ENCODE measurements around the gene RSAD2. TPM values are rescaled to one million over a fixed set of nuclear protein-coding genes. Genes with fewer than 3 reads are reported as not detected.

Gene RSAD2
- total RNA-seq, 1 donor from 2014 or later, result 0.32 TPM

DNA sequence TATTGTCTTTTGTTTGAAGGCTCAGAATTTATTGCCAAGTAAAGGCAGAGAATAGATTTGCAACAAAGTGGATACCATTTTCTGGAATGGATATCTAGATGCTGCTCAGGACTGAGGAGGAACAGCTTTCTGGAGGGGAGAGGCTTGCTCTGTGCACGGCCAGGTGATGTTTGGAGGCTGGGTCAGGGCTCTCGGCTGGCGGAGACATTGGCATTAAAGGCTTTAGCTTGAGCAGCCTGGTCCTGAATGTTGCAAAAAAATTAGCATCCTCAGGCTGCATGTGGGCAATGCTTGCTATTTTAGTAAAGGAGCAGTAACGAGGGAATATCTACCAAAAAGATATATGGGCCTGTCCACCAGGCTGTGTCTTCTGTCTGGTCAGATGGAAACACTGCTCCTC lies 60.0 kb downstream of the RSAD2 start:
- intact Hi-C loops (cut with DNase I), result no loop called here
- no peaks in the 10 kb centered on the region for H3K9me3 ChIP-seq
- no peaks in the 10 kb centered on the region for H3K4me1 ChIP-seq
- no peak for DNase-seq (ENCODE audit: low spot score in 2 of 2)
- TF ChIP-seq, protein P1, sequence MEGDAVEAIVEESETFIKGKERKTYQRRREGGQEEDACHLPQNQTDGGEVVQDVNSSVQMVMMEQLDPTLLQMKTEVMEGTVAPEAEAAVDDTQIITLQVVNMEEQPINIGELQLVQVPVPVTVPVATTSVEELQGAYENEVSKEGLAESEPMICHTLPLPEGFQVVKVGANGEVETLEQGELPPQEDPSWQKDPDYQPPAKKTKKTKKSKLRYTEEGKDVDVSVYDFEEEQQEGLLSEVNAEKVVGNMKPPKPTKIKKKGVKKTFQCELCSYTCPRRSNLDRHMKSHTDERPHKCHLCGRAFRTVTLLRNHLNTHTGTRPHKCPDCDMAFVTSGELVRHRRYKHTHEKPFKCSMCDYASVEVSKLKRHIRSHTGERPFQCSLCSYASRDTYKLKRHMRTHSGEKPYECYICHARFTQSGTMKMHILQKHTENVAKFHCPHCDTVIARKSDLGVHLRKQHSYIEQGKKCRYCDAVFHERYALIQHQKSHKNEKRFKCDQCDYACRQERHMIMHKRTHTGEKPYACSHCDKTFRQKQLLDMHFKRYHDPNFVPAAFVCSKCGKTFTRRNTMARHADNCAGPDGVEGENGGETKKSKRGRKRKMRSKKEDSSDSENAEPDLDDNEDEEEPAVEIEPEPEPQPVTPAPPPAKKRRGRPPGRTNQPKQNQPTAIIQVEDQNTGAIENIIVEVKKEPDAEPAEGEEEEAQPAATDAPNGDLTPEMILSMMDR (IDR thresholded peaks at IDR 0.05), result no peak
- no peaks in the 10 kb centered on the region for H3K27me3 ChIP-seq
- no peaks in the 10 kb centered on the region for H3K36me3 ChIP-seq
- H3K27ac ChIP-seq, result no peak overlapping the region
- H3K4me3 ChIP-seq, result no peak overlapping the region

DNA sequence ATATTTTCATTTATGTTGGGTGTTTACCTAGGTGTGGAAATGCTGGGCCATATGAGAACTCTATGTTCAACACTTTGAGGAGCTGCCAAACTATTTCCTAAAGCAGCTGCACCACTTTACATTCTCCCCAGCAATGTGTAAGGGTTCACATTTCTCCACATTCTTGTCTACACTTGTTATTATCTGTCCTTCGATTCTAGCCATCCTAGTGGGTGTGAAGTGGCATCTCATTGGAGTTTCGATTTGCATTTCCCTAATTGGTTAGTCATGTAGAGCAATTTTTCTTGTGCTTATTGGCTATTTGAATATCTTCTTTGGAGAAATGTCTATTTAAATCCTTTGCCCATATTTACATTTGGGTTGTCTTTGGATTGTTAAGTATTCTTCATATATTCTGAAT lies 61.5 kb downstream of the RSAD2 start:
- DNase-seq (ENCODE audit: low spot score in 2 of 2), result no peak

DNA sequence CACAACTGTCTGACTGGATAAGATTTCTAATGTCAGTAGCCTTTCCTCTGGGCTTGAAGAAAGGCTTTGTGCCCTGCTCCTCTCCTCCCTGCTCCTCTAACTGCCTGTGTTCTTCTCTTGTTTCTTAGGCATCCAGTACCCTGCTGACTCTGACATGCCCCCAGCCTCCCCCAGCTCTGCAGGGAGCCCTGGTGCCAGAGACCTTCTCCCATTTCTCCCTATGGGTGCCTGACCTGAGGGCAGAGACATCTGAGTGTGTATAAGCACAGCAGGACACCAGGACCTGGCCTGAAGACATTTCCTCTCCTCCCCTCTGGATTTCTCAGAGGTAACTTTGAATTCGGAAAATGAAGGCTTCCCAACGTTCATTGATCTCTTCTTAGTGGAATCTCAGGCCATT lies 63.2 kb downstream of the RSAD2 start:
- no peak overlapping the region for H3K4me3 ChIP-seq
- no peak overlapping the region for H3K27ac ChIP-seq
- H3K4me1 ChIP-seq, result no peaks in the 10 kb centered on the region
- no peak for DNase-seq (ENCODE audit: low spot score in 2 of 2)
- intact Hi-C loops (cut with DNase I), result no loop called here
- no peaks in the 10 kb centered on the region for H3K9me3 ChIP-seq
- H3K27me3 ChIP-seq, result no peaks in the 10 kb centered on the region
- H3K36me3 ChIP-seq, result no peaks in the 10 kb centered on the region
- TF ChIP-seq, protein P1 (IDR thresholded peaks at IDR 0.05), result no peak

More for the DNA sequence above, 61.5 kb downstream of the RSAD2 start:
- TF ChIP-seq, protein P1 (IDR thresholded peaks at IDR 0.05), result no peak
- no peak overlapping the region for H3K27ac ChIP-seq
- no peaks in the 10 kb centered on the region for H3K36me3 ChIP-seq
- H3K4me1 ChIP-seq, result no peaks in the 10 kb centered on the region
- intact Hi-C loops (cut with DNase I), result no loop called here
- no peak overlapping the region for H3K4me3 ChIP-seq
- no peaks in the 10 kb centered on the region for H3K27me3 ChIP-seq
- H3K9me3 ChIP-seq, result no peaks in the 10 kb centered on the region

GRCh38 chr2:6941299-6942046 lies 63.9 kb downstream of the RSAD2 start:
- TF ChIP-seq, protein P1 (IDR thresholded peaks at IDR 0.05), result no peak
- intact Hi-C loops (cut with DNase I), result no loop called here
- H3K27ac ChIP-seq, result no peak overlapping the region
- no peak overlapping the region for H3K4me3 ChIP-seq
- H3K4me1 ChIP-seq, result no peaks in the 10 kb centered on the region
- no peaks in the 10 kb centered on the region for H3K36me3 ChIP-seq
- no peak for DNase-seq (ENCODE audit: low spot score in 2 of 2)
- no peaks in the 10 kb centered on the region for H3K27me3 ChIP-seq
- no peaks in the 10 kb centered on the region for H3K9me3 ChIP-seq

GRCh38 chr2:6942848-6943247 lies 65.3 kb downstream of the RSAD2 start:
- H3K27me3 ChIP-seq, result no peaks in the 10 kb centered on the region
- DNase-seq (ENCODE audit: low spot score in 2 of 2), result no peak
- H3K4me1 ChIP-seq, result no peaks in the 10 kb centered on the region
- H3K36me3 ChIP-seq, result no peaks in the 10 kb centered on the region
- H3K9me3 ChIP-seq, result no peaks in the 10 kb centered on the region
- H3K4me3 ChIP-seq, result no peak overlapping the region
- TF ChIP-seq, protein P1 (IDR thresholded peaks at IDR 0.05), result no peak
- intact Hi-C loops (cut with DNase I), result no loop called here
- no peak overlapping the region for H3K27ac ChIP-seq

All from ascending aorta (tissue), 2 donors.